ENCODE results near the gene DDX39A. TPM values are rescaled to one million over a fixed set of nuclear protein-coding genes. Genes with fewer than 3 reads are reported as not detected.
"Not testable (repeated sequence)": the region's sequence is repeated elsewhere in the genome, so short reads cannot be mapped to it uniquely, and the experiment has no call there.

Gene DDX39A
- total RNA-seq, 2 experiments from 2014 or later: 232 to 269 TPM

DNA sequence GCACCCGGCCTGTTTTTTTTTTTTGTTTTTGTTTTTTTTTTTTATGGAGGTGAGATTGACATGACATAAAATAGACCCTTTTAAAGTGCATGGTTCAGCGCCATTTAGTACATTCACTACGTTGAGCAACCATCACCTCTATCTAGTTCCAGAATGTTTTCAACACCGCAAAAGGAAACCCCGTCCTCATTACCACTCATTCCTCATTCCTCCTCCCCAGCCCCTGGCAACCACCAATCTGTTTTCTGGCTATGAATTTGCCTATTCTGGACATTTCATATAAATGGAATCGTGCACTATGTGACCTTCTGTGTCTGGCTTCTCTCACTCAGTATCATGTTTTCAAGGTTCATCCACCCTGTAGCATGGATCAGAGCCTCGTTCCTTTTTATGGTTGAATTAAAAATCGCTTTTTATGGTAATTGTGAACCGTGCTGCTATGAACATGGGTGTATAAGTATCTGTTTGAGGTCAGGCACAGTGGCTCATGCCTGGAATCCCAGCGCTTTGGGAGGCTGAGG, 47.8 kb downstream of the DDX39A start:
- CTCF ChIA-PET: no interaction called here
- H3K4me3 Mint-ChIP-seq: peak overlapping the region; percentile 48
- POLR2A ChIA-PET: interaction anchor here (1.0 kb wide), 1 partner anchor 12 kb away, joined by 6 read pairs; no protein-coding TSS in a partner anchor
- peaks cover 7% of the 10 kb centered on the region for H3K36me3 Mint-ChIP-seq (ENCODE audit: low read depth)
- H3K27ac Mint-ChIP-seq: peak overlapping the region; percentile 99
- DNase-seq: no peak
- H3K27me3 Mint-ChIP-seq: no peaks in the 10 kb centered on the region
- H3K9me3 Mint-ChIP-seq: no peaks in the 10 kb centered on the region
- H3K4me1 Mint-ChIP-seq: peaks cover 83% of the 10 kb centered on the region

DNA sequence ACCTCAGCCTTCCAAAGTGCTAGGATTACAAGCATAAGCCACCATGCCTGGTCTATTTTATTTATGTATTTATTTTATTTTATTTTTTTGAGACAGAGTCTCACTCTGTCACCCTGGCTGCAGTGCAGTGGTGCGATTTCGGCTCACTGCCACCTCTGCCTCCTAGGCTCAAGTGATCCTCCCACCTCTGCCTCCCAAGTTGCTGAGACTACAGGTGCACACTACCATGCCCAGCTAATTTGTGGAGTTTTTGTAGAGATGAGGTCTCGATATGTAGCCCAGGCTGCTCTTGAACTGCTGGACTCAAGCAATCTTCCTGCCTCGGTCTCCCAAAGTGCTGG, 48.2 kb downstream of the DDX39A start:
- Mint-ChIP-seq H3K27ac (peak overlapping the region; percentile 99), H3K9me3 (no peaks in the 10 kb centered on the region), H3K4me1 (peaks cover 82% of the 10 kb centered on the region), H3K4me3 (peak overlapping the region; percentile 79), H3K36me3 (ENCODE audit: low read depth) (peaks cover 7% of the 10 kb centered on the region), H3K27me3 (no peaks in the 10 kb centered on the region)
- ChIA-PET CTCF (interaction anchor here (0.6 to 1.1 kb wide), 4 partner anchors 10 to 35 kb away, joined by 3 to 4 read pairs (median 4); partner anchors contain the start of gene ADGRE5), POLR2A (interaction anchor here (0.8 to 1.0 kb wide), 2 partner anchors 9 to 12 kb away, joined by 6 read pairs; no protein-coding TSS in a partner anchor)
- no peak for DNase-seq

DNA sequence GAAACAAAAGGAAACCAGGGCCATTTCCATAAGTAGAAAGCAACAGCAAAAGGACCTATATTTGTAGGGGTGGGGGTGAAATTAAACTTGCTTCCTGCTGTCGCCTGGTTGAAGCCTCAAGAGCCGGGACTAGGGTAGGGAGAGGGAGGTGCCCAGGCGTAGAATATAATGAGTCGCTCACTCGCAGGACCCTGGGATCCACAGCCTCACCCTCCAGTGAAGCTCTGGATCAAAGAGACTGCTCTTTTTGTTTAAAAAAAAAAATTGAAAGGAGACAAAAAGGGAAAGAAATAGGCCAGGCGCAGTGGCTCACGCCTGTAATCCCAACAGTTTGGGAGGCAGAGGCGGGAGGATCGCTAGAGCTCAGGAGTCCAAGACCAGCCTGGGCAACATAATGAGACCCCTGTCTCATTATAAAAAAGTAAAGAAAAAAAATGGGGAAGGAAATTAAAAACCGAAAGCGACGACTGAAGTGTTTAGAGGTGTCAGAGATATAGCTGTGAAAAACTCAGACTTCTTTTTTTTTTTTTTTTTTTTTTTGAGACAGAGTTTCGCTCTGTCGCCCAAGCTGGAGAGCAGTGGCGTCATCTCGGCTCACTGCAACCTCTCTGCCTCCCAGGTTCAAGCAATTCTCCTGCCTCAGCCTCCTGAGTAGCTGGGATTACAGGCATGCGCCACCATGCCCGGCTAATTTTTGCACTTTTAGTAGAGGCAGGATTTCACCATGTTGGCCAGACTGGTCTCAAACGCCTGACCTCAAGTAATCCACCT, 48.8 kb downstream of the DDX39A start:
- Mint-ChIP-seq H3K27ac (peak overlapping the region; percentile 99), H3K4me1 (peaks cover 78% of the 10 kb centered on the region), H3K36me3 (ENCODE audit: low read depth) (peaks cover 7% of the 10 kb centered on the region), H3K9me3 (no peaks in the 10 kb centered on the region), H3K4me3 (peak overlapping the region; percentile 79), H3K27me3 (no peaks in the 10 kb centered on the region)
- peak; percentile 70 for DNase-seq
- CTCF ChIA-PET: interaction anchor here (0.6 to 1.1 kb wide), 6 partner anchors 10 to 35 kb away, joined by 3 to 4 read pairs (median 3); partner anchors contain the start of gene ADGRE5
- POLR2A ChIA-PET: interaction anchor here (0.8 to 1.0 kb wide), 2 partner anchors 10 to 13 kb away, joined by 6 read pairs; no protein-coding TSS in a partner anchor

DNA sequence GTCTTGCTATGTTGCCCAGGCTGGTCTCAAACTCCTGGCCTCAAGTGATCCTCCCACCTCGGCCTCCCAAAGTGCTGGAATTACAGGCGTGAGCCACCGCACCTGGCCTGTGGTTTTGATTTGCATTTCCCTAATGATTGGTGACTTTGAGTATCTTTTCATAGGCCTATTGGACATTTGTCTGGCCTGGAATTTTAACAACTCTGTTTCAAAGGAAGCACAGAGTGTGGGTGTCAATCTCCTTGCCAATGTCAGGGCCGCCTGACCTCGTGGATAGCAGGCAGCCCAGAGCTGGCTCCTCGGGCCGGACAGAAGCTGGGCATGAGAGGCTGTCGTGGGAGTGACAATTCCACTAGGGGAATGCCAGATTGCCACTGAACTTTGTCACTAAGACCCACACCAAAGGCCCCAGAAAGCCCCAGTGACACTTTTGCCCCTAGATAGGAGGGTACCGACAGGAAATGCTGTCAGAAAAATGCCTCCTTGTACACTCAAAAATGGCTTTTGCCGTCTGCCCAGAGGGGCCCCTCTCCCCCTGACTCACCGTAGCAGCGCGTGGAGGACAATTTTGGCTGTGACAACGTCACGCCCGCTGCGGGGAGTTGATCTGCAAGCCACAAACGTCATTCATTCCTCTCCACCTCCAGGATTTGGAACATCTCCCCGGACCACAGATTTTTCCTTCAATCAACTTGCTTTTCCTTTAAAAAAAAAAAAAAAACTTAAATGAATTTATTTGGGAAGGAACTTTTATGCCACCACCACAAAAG, 49.6 kb downstream of the DDX39A start:
- ChIA-PET CTCF (interaction anchor here (0.6 to 8.1 kb wide), 8 partner anchors 10 to 30 kb away, joined by 3 to 74 read pairs (median 4); partner anchors contain the start of gene ADGRE5), POLR2A (no interaction called here)
- Mint-ChIP-seq H3K36me3 (ENCODE audit: low read depth) (peaks cover 8% of the 10 kb centered on the region), H3K9me3 (no peaks in the 10 kb centered on the region), H3K4me3 (peak overlapping the region; percentile 79), H3K4me1 (peaks cover 75% of the 10 kb centered on the region), H3K27me3 (no peaks in the 10 kb centered on the region), H3K27ac (peak overlapping the region; percentile 99)
- DNase-seq: peak; percentile 85

DNA sequence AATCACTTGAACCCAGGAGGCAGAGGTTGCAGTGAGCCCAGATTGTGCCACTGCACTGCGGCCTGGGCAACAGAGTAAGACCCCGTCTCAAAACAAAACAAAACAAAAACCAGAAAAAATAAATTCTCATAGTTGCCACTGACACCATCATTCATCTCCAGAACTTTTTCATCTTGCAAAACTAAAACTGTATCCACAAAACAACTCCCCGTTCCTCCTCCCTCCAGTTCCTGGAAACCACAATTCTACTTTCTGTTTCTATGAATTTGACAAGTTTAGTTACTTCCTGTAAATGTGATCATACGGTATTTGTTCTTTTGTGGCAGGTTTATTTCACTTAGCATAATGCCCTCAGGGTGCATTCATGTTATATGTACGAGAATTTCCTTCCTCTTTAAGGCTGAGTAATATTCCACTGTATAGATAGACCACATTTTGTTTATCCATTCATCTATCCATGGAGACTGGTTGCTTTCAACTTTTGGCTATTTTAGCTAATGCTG, 51.1 kb downstream of the DDX39A start:
- Mint-ChIP-seq H3K27me3 (no peaks in the 10 kb centered on the region), H3K27ac (peak overlapping the region; percentile 99), H3K4me1 (peaks cover 75% of the 10 kb centered on the region), H3K9me3 (no peaks in the 10 kb centered on the region), H3K4me3 (peak overlapping the region; percentile 57), H3K36me3 (ENCODE audit: low read depth) (peaks cover 8% of the 10 kb centered on the region)
- CTCF ChIA-PET: interaction anchor here (1.8 to 8.1 kb wide), 3 partner anchors 14 to 38 kb away, joined by 5 to 74 read pairs (median 27); partner anchors contain the start of gene ADGRE5
- POLR2A ChIA-PET: no interaction called here
- DNase-seq: peak; percentile 74

DNA sequence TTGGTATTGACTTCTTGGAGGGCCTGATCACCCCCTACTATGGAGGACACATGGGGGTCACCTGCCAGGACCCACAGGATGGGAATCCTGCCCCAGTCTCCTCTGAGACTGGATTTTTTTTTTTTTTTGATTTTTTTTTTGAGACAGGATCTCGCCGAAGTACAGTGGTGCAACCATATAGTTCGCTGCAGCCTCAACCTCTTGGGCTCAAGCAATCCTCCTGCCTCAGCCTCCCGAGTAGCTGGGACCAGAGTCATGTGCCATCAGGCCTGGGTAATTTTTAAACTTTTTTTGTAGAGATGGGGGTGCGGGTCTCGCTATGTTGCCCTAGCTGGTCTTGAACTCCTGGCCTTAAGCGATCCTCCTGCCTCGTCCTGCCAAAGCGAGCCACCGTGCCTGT, 52.1 kb downstream of the DDX39A start:
- CTCF ChIA-PET: interaction anchor here (0.8 to 8.1 kb wide), 9 partner anchors 8 to 230 kb away, joined by 3 to 74 read pairs (median 5); partner anchors contain the start of genes ADGRE5, ASF1B and PKN1
- H3K9me3 Mint-ChIP-seq: no peaks in the 10 kb centered on the region
- H3K27ac Mint-ChIP-seq: peak overlapping the region; percentile 99
- POLR2A ChIA-PET: interaction anchor here (0.6 to 1.8 kb wide), 3 partner anchors 15 to 51 kb away, joined by 3 to 11 read pairs (median 3); partner anchors contain the start of gene ADGRE5
- H3K4me3 Mint-ChIP-seq: no peak overlapping the region
- DNase-seq: no peak
- H3K36me3 Mint-ChIP-seq (ENCODE audit: low read depth): peaks cover 8% of the 10 kb centered on the region
- H3K27me3 Mint-ChIP-seq: no peaks in the 10 kb centered on the region
- peaks cover 76% of the 10 kb centered on the region for H3K4me1 Mint-ChIP-seq

DNA sequence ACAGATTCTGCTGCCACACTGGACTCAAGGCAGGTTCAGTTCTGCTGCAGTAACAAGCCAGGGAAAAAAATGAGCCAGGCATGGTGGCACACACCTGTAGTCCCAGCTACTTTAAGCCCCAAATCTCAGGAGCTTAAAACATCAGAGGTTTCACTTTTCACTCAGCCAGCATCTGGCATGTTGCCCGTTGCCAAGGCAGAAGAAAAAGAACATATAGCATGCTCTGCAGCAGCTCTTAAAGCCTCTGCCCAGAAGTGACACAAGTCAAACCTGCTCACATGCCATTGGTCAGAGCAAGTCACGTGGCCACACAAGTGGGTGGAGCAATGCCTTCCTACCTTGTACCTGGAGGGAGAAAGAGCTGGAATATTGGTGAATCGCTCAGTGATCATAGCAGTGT, 52.6 kb downstream of the DDX39A start:
- ChIA-PET POLR2A (interaction anchor here (0.6 to 1.8 kb wide), 7 partner anchors 8 to 51 kb away, joined by 3 to 11 read pairs (median 3); partner anchors contain the start of gene ADGRE5), CTCF (interaction anchor here (0.8 to 8.1 kb wide), 10 partner anchors 8 to 230 kb away, joined by 3 to 74 read pairs (median 4); partner anchors contain the start of genes ADGRE5, ASF1B and PKN1)
- no peaks in the 10 kb centered on the region for H3K27me3 Mint-ChIP-seq
- peaks cover 11% of the 10 kb centered on the region for H3K36me3 Mint-ChIP-seq (ENCODE audit: low read depth)
- H3K4me3 Mint-ChIP-seq: peak overlapping the region; percentile 50
- peak; percentile 96 for DNase-seq
- H3K27ac Mint-ChIP-seq: peak overlapping the region; percentile 99
- H3K9me3 Mint-ChIP-seq: no peaks in the 10 kb centered on the region
- peaks cover 76% of the 10 kb centered on the region for H3K4me1 Mint-ChIP-seq

DNA sequence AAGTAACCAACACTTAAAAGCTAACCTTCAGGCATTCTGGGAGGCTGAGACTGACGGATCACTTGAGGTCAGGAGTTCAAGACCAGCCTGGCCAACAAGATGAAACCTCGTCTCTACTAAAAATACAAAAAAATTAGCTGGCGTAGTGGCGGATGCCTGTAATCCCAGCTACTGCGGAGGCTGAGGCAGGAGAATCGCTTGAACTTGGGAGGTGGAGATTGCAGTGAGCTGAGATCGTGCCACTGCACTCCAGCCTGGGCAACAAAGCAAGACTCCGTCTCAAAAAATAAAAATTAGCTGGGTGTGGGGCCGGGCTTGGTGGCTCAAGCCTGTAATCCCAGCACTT, 55.1 kb downstream of the DDX39A start:
- Mint-ChIP-seq H3K4me3 (peak overlapping the region; percentile 83), H3K27ac (peak overlapping the region; percentile 90), H3K4me1 (peaks cover 60% of the 10 kb centered on the region)
- H3K27me3 Mint-ChIP-seq; H3K9me3 Mint-ChIP-seq; H3K36me3 Mint-ChIP-seq (ENCODE audit: low read depth); DNase-seq: not testable (repeated sequence)
- ChIA-PET CTCF (interaction anchor here (0.6 to 8.1 kb wide), 8 partner anchors 11 to 1719 kb away, joined by 3 to 74 read pairs (median 8); partner anchors contain the start of genes ADGRE5 and ASF1B), POLR2A (interaction anchor here (1.0 kb wide), 1 partner anchor 227 kb away, joined by 3 read pairs; no protein-coding TSS in a partner anchor)

DNA sequence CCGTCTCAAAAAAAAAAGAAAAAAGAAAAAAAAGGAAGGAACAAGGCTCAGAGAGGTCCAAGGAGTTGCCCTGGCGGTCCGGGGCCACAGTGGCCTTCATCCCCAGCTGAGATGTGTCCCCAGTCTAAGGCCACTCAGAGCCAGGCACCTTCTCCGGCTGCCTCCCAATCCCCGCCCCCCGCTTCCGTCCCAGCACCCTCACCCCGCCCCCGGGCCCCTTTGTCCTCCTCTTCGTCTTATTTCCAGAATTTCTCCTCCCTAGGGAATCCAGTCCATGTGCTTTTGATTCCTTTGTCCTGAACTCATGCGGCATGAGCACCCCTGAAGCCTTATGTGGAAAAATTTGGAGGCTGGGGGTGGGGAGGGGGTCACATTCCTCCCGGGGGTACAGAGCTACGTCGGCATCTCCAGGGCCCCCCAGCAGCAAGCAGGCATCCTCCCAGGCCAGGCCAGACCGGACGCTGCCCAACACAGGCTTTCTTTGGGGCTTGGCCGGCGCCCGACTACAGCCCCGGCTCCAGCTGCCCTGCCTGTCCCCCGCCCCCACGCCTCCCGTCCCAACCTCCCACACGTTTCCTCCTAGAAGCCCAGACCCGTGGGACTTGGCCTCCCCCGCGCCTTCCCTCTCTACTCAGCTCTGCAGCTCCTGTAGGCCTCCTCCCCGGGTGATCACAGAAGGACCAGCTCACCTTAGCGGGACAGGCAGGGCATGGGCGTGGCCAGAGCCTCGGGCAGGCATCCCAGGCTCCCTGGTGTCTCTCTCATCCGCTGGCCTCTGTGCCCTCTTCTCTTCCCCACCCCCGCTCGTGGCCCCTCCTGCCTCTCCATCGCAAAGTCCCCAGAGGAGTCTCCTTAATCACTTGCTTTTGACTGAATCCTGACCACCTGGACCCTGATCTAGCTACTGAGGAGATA, 55.7 kb downstream of the DDX39A start:
- Mint-ChIP-seq H3K27me3 (no peaks in the 10 kb centered on the region), H3K4me1 (peaks cover 59% of the 10 kb centered on the region), H3K9me3 (no peaks in the 10 kb centered on the region), H3K36me3 (ENCODE audit: low read depth) (peaks cover 10% of the 10 kb centered on the region), H3K4me3 (peak overlapping the region; percentile 83), H3K27ac (peak overlapping the region; percentile 90)
- peak; percentile 54 for DNase-seq
- ChIA-PET POLR2A (interaction anchor here (0.7 to 1.0 kb wide), 2 partner anchors 17 to 227 kb away, joined by 3 read pairs; partner anchors contain the start of gene ADGRE5), CTCF (interaction anchor here (0.7 to 8.1 kb wide), 7 partner anchors 10 to 227 kb away, joined by 3 to 74 read pairs (median 10); partner anchors contain the start of genes ADGRE5 and ASF1B)

DNA sequence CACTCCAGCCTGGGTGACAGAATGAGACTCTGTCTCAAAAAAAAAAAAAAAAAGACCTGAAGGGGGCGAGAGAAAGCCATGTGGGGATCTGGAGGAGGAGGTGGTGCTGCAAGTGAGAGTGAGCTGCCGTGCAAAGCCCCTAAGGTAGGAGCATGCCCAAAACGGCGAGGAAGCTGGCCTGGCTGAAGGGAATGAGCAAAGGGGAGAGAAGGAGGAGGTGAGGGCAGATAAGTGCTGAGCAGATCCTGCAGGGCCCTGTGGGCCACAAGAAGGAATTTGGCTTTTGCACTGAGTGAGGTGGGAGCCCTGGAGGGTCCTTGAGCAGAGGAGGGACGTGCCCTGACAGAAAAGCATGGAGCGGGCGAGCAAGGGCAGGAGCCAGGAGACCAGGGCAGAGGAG, 57.3 kb downstream of the DDX39A start:
- H3K27ac Mint-ChIP-seq: peak overlapping the region; percentile 90

More for the DNA sequence above, 57.3 kb downstream of the DDX39A start:
- Mint-ChIP-seq H3K4me3 (peak overlapping the region; percentile 67), H3K9me3 (no peaks in the 10 kb centered on the region), H3K27me3 (no peaks in the 10 kb centered on the region), H3K4me1 (peaks cover 43% of the 10 kb centered on the region), H3K36me3 (ENCODE audit: low read depth) (peaks cover 5% of the 10 kb centered on the region)
- peak; percentile 53 for DNase-seq
- POLR2A ChIA-PET: interaction anchor here (0.6 to 0.7 kb wide), 3 partner anchors 40 to 45 kb away, joined by 3 to 4 read pairs (median 3); no protein-coding TSS in a partner anchor
- CTCF ChIA-PET: interaction anchor here (0.6 to 8.1 kb wide), 8 partner anchors 18 to 400 kb away, joined by 3 to 74 read pairs (median 3); partner anchors contain the start of gene ADGRE5
